ENCODE data around the gene CDH20. TPM values are rescaled to one million over a fixed set of nuclear protein-coding genes. Genes with fewer than 3 reads are reported as not detected.

CDH20 gene
- total and polyA plus RNA-seq, 2 of the 13 experiments (the other 11 are each of a cell fraction or from before 2014, with no cell fraction given): not detected

GRCh38 chr18:61459896-61460648 is 126.8 kb downstream of the CDH20 start:
- in situ Hi-C loops (cut with HindIII; ENCODE audit: extremely low pct_ligation_motif_present, low pct_unique_long_range_greater_than_20kb) (no loop called here), intact Hi-C loops (cut with micrococcal nuclease; ENCODE audit: unreplicated experiment) (no loop called here)
- Histone ChIP-seq H3K4me1 (ENCODE audit: insufficient read depth, low read length) (no peaks in the 10 kb centered on the region), H3K9ac (ENCODE audit: insufficient read depth, low read depth, low read length) (no peak overlapping the region), H3K9me3 (ENCODE audit: low read length) (no peaks in the 10 kb centered on the region), H3K36me3 (replicated peaks in 1 of 2; ENCODE audit: control insufficient read depth in 1 of 2, insufficient read depth in 2 of 2, low read length in 2 of 2) (no peaks in the 10 kb centered on the region), H3K27ac (ENCODE audit: extremely low read length, insufficient read depth, low read length) (no peak overlapping the region), H3K27me3 (ENCODE audit: control insufficient read depth in 1 of 2, insufficient read depth in 2 of 2, low read length in 2 of 2) (no peaks in the 10 kb centered on the region), H4K20me1 (ENCODE audit: insufficient read depth, low read length) (no peaks in the 10 kb centered on the region), H3K4me2 (ENCODE audit: low read depth, low read length) (no peak overlapping the region), H3K4me3 (replicated peaks in 1 of 3; ENCODE audit: insufficient read depth in 1 of 3, low read depth in 2 of 3, low read length in 3 of 3) (no peak overlapping the region), H3K79me2 (ENCODE audit: insufficient read depth, low read length) (no peaks in the 10 kb centered on the region), H2AFZ (ENCODE audit: low read length) (no peak overlapping the region)
- WGBS (ENCODE audit: low lambda C conversion rate): under 1% methylated on average over 4 of the region's 4 CpGs
- ATAC-seq: no peak
- ChIA-PET CTCF (ENCODE audit: low intra/inter-chr PET ratio, low total read pairs) (no interaction called here), POLR2A (no interaction called here)
- FAIRE-seq: no peak
- no peak for DNase-seq (ENCODE audit: low spot score)
- BruUV-seq (replicated peaks): no TSS peak
- TF ChIP-seq HIVEP1 (CRISPR knock-in tag; IDR thresholded peaks at IDR 0.05): no peak
- TF ChIP-seq RBM39 (IDR thresholded peaks at IDR 0.05; ENCODE audit: low read depth, low read length, poor library complexity, severe bottlenecking): no peak
- no peak for TF ChIP-seq SNAI1 (CRISPR knock-in tag; IDR thresholded peaks at IDR 0.05; ENCODE audit: borderline replicate concordance)
- TF ChIP-seq BCL3 (CRISPR knock-in tag; IDR thresholded peaks at IDR 0.05): no peak
- TF ChIP-seq HOMEZ (CRISPR knock-in tag; IDR thresholded peaks at IDR 0.05; ENCODE audit: low read depth): no peak
- no peak for TF ChIP-seq KDM5A (IDR thresholded peaks at IDR 0.05; ENCODE audit: borderline replicate concordance, low read length)
- TF ChIP-seq, protein P1, sequence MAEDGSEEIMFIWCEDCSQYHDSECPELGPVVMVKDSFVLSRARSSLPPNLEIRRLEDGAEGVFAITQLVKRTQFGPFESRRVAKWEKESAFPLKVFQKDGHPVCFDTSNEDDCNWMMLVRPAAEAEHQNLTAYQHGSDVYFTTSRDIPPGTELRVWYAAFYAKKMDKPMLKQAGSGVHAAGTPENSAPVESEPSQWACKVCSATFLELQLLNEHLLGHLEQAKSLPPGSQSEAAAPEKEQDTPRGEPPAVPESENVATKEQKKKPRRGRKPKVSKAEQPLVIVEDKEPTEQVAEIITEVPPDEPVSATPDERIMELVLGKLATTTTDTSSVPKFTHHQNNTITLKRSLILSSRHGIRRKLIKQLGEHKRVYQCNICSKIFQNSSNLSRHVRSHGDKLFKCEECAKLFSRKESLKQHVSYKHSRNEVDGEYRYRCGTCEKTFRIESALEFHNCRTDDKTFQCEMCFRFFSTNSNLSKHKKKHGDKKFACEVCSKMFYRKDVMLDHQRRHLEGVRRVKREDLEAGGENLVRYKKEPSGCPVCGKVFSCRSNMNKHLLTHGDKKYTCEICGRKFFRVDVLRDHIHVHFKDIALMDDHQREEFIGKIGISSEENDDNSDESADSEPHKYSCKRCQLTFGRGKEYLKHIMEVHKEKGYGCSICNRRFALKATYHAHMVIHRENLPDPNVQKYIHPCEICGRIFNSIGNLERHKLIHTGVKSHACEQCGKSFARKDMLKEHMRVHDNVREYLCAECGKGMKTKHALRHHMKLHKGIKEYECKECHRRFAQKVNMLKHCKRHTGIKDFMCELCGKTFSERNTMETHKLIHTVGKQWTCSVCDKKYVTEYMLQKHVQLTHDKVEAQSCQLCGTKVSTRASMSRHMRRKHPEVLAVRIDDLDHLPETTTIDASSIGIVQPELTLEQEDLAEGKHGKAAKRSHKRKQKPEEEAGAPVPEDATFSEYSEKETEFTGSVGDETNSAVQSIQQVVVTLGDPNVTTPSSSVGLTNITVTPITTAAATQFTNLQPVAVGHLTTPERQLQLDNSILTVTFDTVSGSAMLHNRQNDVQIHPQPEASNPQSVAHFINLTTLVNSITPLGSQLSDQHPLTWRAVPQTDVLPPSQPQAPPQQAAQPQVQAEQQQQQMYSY (CRISPR knock-in tag; IDR thresholded peaks at IDR 0.05): no peak
- TF ChIP-seq ZNF468 (CRISPR knock-in tag; IDR thresholded peaks at IDR 0.05): no peak
- TF ChIP-seq PATZ1 (CRISPR knock-in tag; IDR thresholded peaks at IDR 0.05): no peak
- TF ChIP-seq, protein P2, sequence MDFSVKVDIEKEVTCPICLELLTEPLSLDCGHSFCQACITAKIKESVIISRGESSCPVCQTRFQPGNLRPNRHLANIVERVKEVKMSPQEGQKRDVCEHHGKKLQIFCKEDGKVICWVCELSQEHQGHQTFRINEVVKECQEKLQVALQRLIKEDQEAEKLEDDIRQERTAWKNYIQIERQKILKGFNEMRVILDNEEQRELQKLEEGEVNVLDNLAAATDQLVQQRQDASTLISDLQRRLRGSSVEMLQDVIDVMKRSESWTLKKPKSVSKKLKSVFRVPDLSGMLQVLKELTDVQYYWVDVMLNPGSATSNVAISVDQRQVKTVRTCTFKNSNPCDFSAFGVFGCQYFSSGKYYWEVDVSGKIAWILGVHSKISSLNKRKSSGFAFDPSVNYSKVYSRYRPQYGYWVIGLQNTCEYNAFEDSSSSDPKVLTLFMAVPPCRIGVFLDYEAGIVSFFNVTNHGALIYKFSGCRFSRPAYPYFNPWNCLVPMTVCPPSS (IDR thresholded peaks at IDR 0.05): no peak
- TF ChIP-seq ZNF891 (CRISPR knock-in tag; IDR thresholded peaks at IDR 0.05): no peak
- no peak for TF ChIP-seq PPARG (CRISPR knock-in tag; conservative IDR thresholded peaks at IDR 0.05)
- no peak for TF ChIP-seq ZNF224 (CRISPR knock-in tag; IDR thresholded peaks at IDR 0.05)
